Stomach (tissue), 4 donors: ENCODE results near the gene COL7A1.

Source experiments
- POLR2AphosphoS5 ChIP-seq, 3 donors: sonication (generic); formaldehyde crosslinking; IDR thresholded peaks; one replicate each; pipeline ENCODE4 v1.6.1; 2016; ENCODE audit warnings: antibody characterized with exemption in 3 of 3
- TF ChIP-seq, protein P1 (sequence below), 7 experiments: fragments of 450-650 bp in 4 of 7; fragments of 200-600 bp in 3 of 7; sonication (generic) in 3 of 7; IDR thresholded peaks; one replicate each; pipeline ENCODE4 v1.5.1; 2016 to 2019; ENCODE audit warnings: antibody characterized with exemption in 7 of 7, control low read depth in 2 of 7, mild to moderate bottlenecking in 1 of 7

DNA sequence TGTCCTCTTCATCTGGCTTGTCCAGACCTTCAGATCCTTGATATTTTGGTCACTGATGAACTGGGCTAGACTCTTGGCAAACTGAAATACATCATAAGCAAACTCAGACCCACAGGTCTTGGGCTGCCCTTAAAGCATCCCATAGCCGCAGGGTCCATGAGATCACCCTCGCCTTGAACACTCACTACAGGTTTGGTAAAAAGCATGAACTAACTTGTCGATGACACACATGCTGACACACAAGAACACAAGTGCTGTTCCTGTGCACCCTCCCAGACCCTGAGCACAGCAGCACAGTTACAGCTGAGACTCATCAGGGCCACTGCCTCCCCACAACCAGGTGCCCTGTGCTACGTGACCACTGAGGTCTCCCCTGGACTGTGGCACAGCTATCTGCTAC, 59.6 kb downstream of the COL7A1 start:
- no peak for TF ChIP-seq POLR2AphosphoS5 (IDR thresholded peaks at IDR 0.05)
- TF ChIP-seq, protein P1, sequence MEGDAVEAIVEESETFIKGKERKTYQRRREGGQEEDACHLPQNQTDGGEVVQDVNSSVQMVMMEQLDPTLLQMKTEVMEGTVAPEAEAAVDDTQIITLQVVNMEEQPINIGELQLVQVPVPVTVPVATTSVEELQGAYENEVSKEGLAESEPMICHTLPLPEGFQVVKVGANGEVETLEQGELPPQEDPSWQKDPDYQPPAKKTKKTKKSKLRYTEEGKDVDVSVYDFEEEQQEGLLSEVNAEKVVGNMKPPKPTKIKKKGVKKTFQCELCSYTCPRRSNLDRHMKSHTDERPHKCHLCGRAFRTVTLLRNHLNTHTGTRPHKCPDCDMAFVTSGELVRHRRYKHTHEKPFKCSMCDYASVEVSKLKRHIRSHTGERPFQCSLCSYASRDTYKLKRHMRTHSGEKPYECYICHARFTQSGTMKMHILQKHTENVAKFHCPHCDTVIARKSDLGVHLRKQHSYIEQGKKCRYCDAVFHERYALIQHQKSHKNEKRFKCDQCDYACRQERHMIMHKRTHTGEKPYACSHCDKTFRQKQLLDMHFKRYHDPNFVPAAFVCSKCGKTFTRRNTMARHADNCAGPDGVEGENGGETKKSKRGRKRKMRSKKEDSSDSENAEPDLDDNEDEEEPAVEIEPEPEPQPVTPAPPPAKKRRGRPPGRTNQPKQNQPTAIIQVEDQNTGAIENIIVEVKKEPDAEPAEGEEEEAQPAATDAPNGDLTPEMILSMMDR (IDR thresholded peaks at IDR 0.05): no peak
